IMR-90 (cell line): ENCODE data around the gene DNAH6. TPM values are rescaled to one million over a fixed set of nuclear protein-coding genes. Genes with fewer than 3 reads are reported as not detected.

Experiments used
- ATAC-seq: fragments of 200-7000 bp; cut with Tn5 transposase; 2 replicates; pipeline ENCODE4 v1.9.1; 2020; ENCODE audit warnings: low read depth, mild to moderate bottlenecking, moderate library complexity
- BruUV-seq: library from RNA; stranded (reverse); fragments of 400-500 nt; replicated peaks from 2 replicates; lab custom pipeline; 2021; lab: Mats Ljungman, UMichigan
- CTCF ChIA-PET: fragments of 300-600 bp; formaldehyde crosslinking; extraction: SDS; loops from one replicate; lab custom pipeline; 2021; ENCODE audit warnings: antibody characterized with exemption; lab: Yijun Ruan, JAX
- POLR2A ChIA-PET: fragments of 300-600 bp; sonication (Branson Sonifier 250); formaldehyde crosslinking; loops from one replicate; lab custom pipeline; 2022; ENCODE audit warnings: antibody characterized with exemption; ENCODE audit not compliant: unreplicated experiment; lab: Charles Lee
- DNase-seq: peaks from one replicate; pipeline ENCODE4 v3.0.0; 2013
- H2AFZ ChIP-seq: replicated peaks from 2 replicates; pipeline ENCODE3; 2013; ENCODE audit warnings: low read length, mild to moderate bottlenecking; ENCODE audit not compliant: poor library complexity
- H2AK5ac ChIP-seq: 2 replicates; pipeline ENCODE4 v1.6.1; 2013; ENCODE audit warnings: low read depth, low read length, inconsistent platforms
- H2AK9ac ChIP-seq: replicated peaks from 2 replicates; pipeline ENCODE3; 2013; ENCODE audit warnings: mild to moderate bottlenecking, low read depth, low read length, moderate library complexity; ENCODE audit not compliant: poor library complexity
- H2BK120ac ChIP-seq: 2 replicates; pipeline ENCODE4 v1.6.1; 2013; ENCODE audit warnings: low read depth, low read length, inconsistent platforms
- H2BK15ac ChIP-seq: 3 replicates; pipeline ENCODE4 v1.6.1; 2013; ENCODE audit warnings: low read depth, low read length, inconsistent platforms
- H2BK20ac ChIP-seq: 2 replicates; pipeline ENCODE4 v1.6.1; 2013; ENCODE audit warnings: low read depth, mild to moderate bottlenecking, inconsistent platforms, low read length, moderate library complexity
- H2BK5ac ChIP-seq: 2 replicates; pipeline ENCODE4 v1.6.1; 2013; ENCODE audit warnings: mild to moderate bottlenecking, low read depth, low read length, inconsistent platforms; ENCODE audit not compliant: poor library complexity, severe bottlenecking
- H3K14ac ChIP-seq: replicated peaks from 2 replicates; pipeline ENCODE4 v1.6.1; 2013; ENCODE audit warnings: low read depth, low read length, inconsistent platforms
- H3K18ac ChIP-seq: 2 replicates; pipeline ENCODE4 v1.6.1; 2013; ENCODE audit warnings: low read depth, low read length, control low read depth
- H3K23ac ChIP-seq: 2 replicates; pipeline ENCODE4 v1.6.1; 2013; ENCODE audit warnings: low read depth, low read length, inconsistent platforms
- H3K27ac ChIP-seq: 2 replicates; pipeline ENCODE4 v1.5.1; 2013; ENCODE audit warnings: mild to moderate bottlenecking, control low read depth, low read length; ENCODE audit not compliant: insufficient read depth
- H3K27me3 ChIP-seq: 2 replicates; pipeline ENCODE4 v1.6.1; 2013; ENCODE audit warnings: low read length; ENCODE audit not compliant: control insufficient read depth, insufficient read depth
- H3K36me3 ChIP-seq: 2 replicates; pipeline ENCODE4 v1.6.1; 2013; ENCODE audit warnings: low read length, mixed read lengths; ENCODE audit not compliant: control insufficient read depth, insufficient read depth
- H3K4ac ChIP-seq: 2 replicates; pipeline ENCODE4 v1.6.1; 2013; ENCODE audit warnings: low read depth, low read length, inconsistent platforms
- H3K4me1 ChIP-seq: 2 replicates; pipeline ENCODE4 v1.6.1; 2013; ENCODE audit warnings: low read length, mixed read lengths; ENCODE audit not compliant: control insufficient read depth, insufficient read depth
- H3K4me2 ChIP-seq: 2 replicates; pipeline ENCODE4 v1.6.1; 2013; ENCODE audit warnings: low read depth, mild to moderate bottlenecking, control low read depth, low read length, moderate library complexity
- H3K4me3 ChIP-seq: 2 replicates; pipeline ENCODE4 v1.5.1; 2013; ENCODE audit warnings: low read depth, mild to moderate bottlenecking, control low read depth, low read length, moderate library complexity; ENCODE audit not compliant: insufficient read depth
- H3K56ac ChIP-seq: 2 replicates; pipeline ENCODE4 v1.6.1; 2013; ENCODE audit warnings: low read length, inconsistent platforms; ENCODE audit not compliant: insufficient read depth; ENCODE audit errors: extremely low read depth
- H3K79me1 ChIP-seq, 2 experiments: 2 replicates each; pipeline ENCODE4 v1.6.1; 2013; ENCODE audit warnings: low read length in 2 of 2, inconsistent platforms in 1 of 2, low read depth in 1 of 2
- H3K9ac ChIP-seq: 2 replicates; pipeline ENCODE4 v1.6.1; 2013; ENCODE audit warnings: low read depth, low read length, control low read depth
- H3K9me1 ChIP-seq: 2 replicates; pipeline ENCODE4 v1.6.1; 2013; ENCODE audit warnings: low read length, inconsistent platforms; ENCODE audit not compliant: insufficient read depth
- H3K9me3 ChIP-seq: 2 replicates; pipeline ENCODE4 v1.6.1; 2013; ENCODE audit warnings: low read length; ENCODE audit not compliant: control insufficient read depth, insufficient read depth
- H4K20me1 ChIP-seq: 2 replicates; pipeline ENCODE4 v1.6.1; 2013; ENCODE audit warnings: low read length, inconsistent platforms; ENCODE audit not compliant: insufficient read depth
- H4K5ac ChIP-seq: 2 replicates; pipeline ENCODE4 v1.6.1; 2013; ENCODE audit warnings: mild to moderate bottlenecking, low read depth, low read length, control low read depth
- H4K8ac ChIP-seq, 2 experiments: 2 replicates each; pipeline ENCODE4 v1.6.1; 2013; ENCODE audit warnings: low read depth in 2 of 2, low read length in 2 of 2, control low read depth in 1 of 2, inconsistent platforms in 1 of 2
- H4K91ac ChIP-seq: 2 replicates; pipeline ENCODE4 v1.6.1; 2013; ENCODE audit warnings: low read depth, low read length, inconsistent platforms; ENCODE audit not compliant: insufficient read depth
- BHLHE40 ChIP-seq: fragments of 150-350 bp; IDR thresholded peaks from 2 replicates; pipeline ENCODE4 v1.6.1; 2016; ENCODE audit warnings: mild to moderate bottlenecking, low read depth, low read length
- CEBPB ChIP-seq: IDR thresholded peaks from 2 replicates; pipeline ENCODE4 v1.6.1; 2012; ENCODE audit warnings: low read depth, low read length, improper control_type of control experiment
- ELK1 ChIP-seq: fragments of 150-350 bp; IDR thresholded peaks from 2 replicates; pipeline ENCODE4 v1.6.1; 2016; ENCODE audit warnings: low read depth, mild to moderate bottlenecking, low read length, moderate library complexity, borderline replicate concordance
- MAFK ChIP-seq: IDR thresholded peaks from 2 replicates; pipeline ENCODE4 v1.6.1; 2012; ENCODE audit warnings: low read depth, low read length, improper control_type of control experiment
- MAZ ChIP-seq: IDR thresholded peaks from 2 replicates; pipeline ENCODE4 v1.6.1; 2012; ENCODE audit warnings: low read depth, mild to moderate bottlenecking, low read length, improper control_type of control experiment, moderate library complexity, borderline replicate concordance
- MXI1 ChIP-seq: IDR thresholded peaks from 2 replicates; pipeline ENCODE4 v1.6.1; 2012; ENCODE audit warnings: low read depth, mild to moderate bottlenecking, low read length, moderate library complexity, borderline replicate concordance
- NFE2L2 ChIP-seq: fragments of 150-350 bp; IDR thresholded peaks from 2 replicates; pipeline ENCODE4 v1.6.1; 2016; ENCODE audit warnings: low read depth, mild to moderate bottlenecking, low read length
- POLR2A ChIP-seq: IDR thresholded peaks from 2 replicates; pipeline ENCODE4 v1.6.1; 2012; ENCODE audit warnings: mild to moderate bottlenecking, low read depth, low read length
- RCOR1 ChIP-seq: IDR thresholded peaks from 2 replicates; pipeline ENCODE4 v1.6.1; 2012; ENCODE audit warnings: mild to moderate bottlenecking, low read length, improper control_type of control experiment; ENCODE audit not compliant: insufficient replicate concordance
- RFX5 ChIP-seq: IDR thresholded peaks from 2 replicates; pipeline ENCODE4 v1.8.0; 2012; ENCODE audit warnings: low read depth, mild to moderate bottlenecking, low read length, moderate library complexity
- SMC3 ChIP-seq: fragments of 150-350 bp; IDR thresholded peaks from 2 replicates; pipeline ENCODE4 v1.6.1; 2016; ENCODE audit warnings: low read depth, mild to moderate bottlenecking, antibody characterized with exemption, low read length, moderate library complexity
- WGBS, 2 experiments: methylation state at CpG; one replicate each; pipeline versions ENCODE4 v1.1.5 to v1.1.7; 2013; ENCODE audit warnings: missing lambda C conversion rate in 2 of 2; ENCODE audit not compliant: insufficient read length in 1 of 2; ENCODE audit errors: extremely low coverage in 2 of 2; 5-methylcytosine and 5-hydroxymethylcytosine counted together
- dilution Hi-C: fragments of 300-500 bp; cut with HindIII; formaldehyde crosslinking; loops from one replicate; pipeline ENCODE4 v1.14.3; 2018; ENCODE audit warnings: low sequenced_read_pairs; ENCODE audit not compliant: unreplicated experiment
- in situ Hi-C: fragments of 300-500 bp; cut with MboI; formaldehyde crosslinking; loops from 3 replicates; pipeline ENCODE4 v1.14.3; 2019; ENCODE audit warnings: low sequenced_read_pairs, inconsistent platforms, mixed read lengths
- intact Hi-C: fragments of 100-400 bp; cut with micrococcal nuclease; formaldehyde crosslinking; loops from 2 replicates; pipeline ENCODE4 v1.10.0; 2022
- polyA plus RNA-seq, 3 experiments: library from polyadenylated mRNA; depleted of rRNA; stranded (reverse); fragments of >200 nt; gene quantifications; 2 replicates each; pipeline ENCODE4 v1.2.3, GENCODE V29; 2012; ENCODE audit warnings: low replicate concordance in 1 of 3
- total RNA-seq: library from RNA; depleted of rRNA; stranded (reverse); fragments of >200 nt; gene quantifications from 2 replicates; pipeline ENCODE4 v1.2.3, GENCODE V29; 2012

Gene DNAH6
- total and polyA plus RNA-seq, 2 of the 4 experiments (the other 2 are of a cell fraction): under 0.01 to 0.07 TPM

- Histone ChIP-seq H3K23ac (no peak overlapping the region), H3K27me3 (no peaks in the 10 kb centered on the region), H3K56ac (no peak overlapping the region), H3K4me2 (no peak overlapping the region), H2AK5ac (no peak overlapping the region), H3K4me3 (no peak overlapping the region), H2BK120ac (no peak overlapping the region), H3K27ac (no peak overlapping the region), H3K18ac (no peak overlapping the region), H4K20me1 (no peaks in the 10 kb centered on the region), H2AK9ac (no peak overlapping the region), H2BK5ac (no peak overlapping the region), H3K4ac (no peak overlapping the region), H4K5ac (no peak overlapping the region), H2BK20ac (no peak overlapping the region), H3K36me3 (no peaks in the 10 kb centered on the region), H3K9me3 (no peaks in the 10 kb centered on the region), H2AFZ (no peak overlapping the region), H4K8ac (no peak overlapping the region), H3K9ac (no peak overlapping the region), H3K14ac (no peak overlapping the region), H4K91ac (no peak overlapping the region), H3K79me1 (no peaks in the 10 kb centered on the region), H3K4me1 (peaks cover 3% of the 10 kb centered on the region; the same call in 1 of the 2 replicates), H2BK15ac (no peak overlapping the region), H3K9me1 (peaks cover 5% of the 10 kb centered on the region; the same call in 1 of the 2 replicates)
- dilution Hi-C loops (no loop called here), in situ Hi-C loops (no loop called here), intact Hi-C loops (no loop called here)
- no peak for ATAC-seq
- ChIA-PET CTCF (no interaction called here), POLR2A (no interaction called here)
- TF ChIP-seq MXI1 (no peak), RFX5 (no peak), ELK1 (no peak), BHLHE40 (no peak), MAFK (no peak), NFE2L2 (no peak), MAZ (no peak), CEBPB (no peak), SMC3 (no peak), RCOR1 (no peak), POLR2A (no peak)
- DNase-seq: no peak
- 80% methylated on average over 1 of the region's 4 CpGs; no CpG with 5 or more reads in 1 of the 2 experiments for WGBS, 2 experiments
- BruUV-seq: no TSS peak
Observed at GRCh38 chr2:84793641-84794040, 277.3 kb downstream of the DNAH6 start.
